Kidney epithelial cell (primary cell): ENCODE measurements around the gene LRRC4. TPM values are rescaled to one million over a fixed set of nuclear protein-coding genes. Genes with fewer than 3 reads are reported as not detected.

Experiments
- DNase-seq: peaks from one replicate; pipeline ENCODE4 v3.0.0-alpha.2; 2010; ENCODE audit warnings: low read depth
- H3K27me3 ChIP-seq: 2 replicates; pipeline ENCODE4 v1.6.0; 2011; ENCODE audit warnings: low read length; ENCODE audit not compliant: control insufficient read depth, insufficient read depth
- H3K36me3 ChIP-seq: 2 replicates; pipeline ENCODE4 v1.5.1; 2011; ENCODE audit warnings: low read length; ENCODE audit not compliant: control insufficient read depth, insufficient read depth
- H3K4me3 ChIP-seq: 2 replicates; pipeline ENCODE4 v1.5.1; 2011; ENCODE audit warnings: low read depth, mild to moderate bottlenecking, control low read depth, low read length
- total RNA-seq: library from RNA; depleted of rRNA; stranded (reverse); fragments of >200 nt; gene quantifications from 2 replicates; pipeline ENCODE4 v1.2.3, GENCODE V29; 2015
- TF ChIP-seq, protein P1 (sequence below): IDR thresholded peaks from 2 replicates; pipeline ENCODE4 v1.5.1; 2011; ENCODE audit warnings: mild to moderate bottlenecking, moderate library complexity, low read length, control low read depth, inconsistent platforms; ENCODE audit not compliant: insufficient read depth, poor library complexity, severe bottlenecking

The LRRC4 gene
- total RNA-seq, 1 donor from 2014 or later = 0.46 TPM

DNA sequence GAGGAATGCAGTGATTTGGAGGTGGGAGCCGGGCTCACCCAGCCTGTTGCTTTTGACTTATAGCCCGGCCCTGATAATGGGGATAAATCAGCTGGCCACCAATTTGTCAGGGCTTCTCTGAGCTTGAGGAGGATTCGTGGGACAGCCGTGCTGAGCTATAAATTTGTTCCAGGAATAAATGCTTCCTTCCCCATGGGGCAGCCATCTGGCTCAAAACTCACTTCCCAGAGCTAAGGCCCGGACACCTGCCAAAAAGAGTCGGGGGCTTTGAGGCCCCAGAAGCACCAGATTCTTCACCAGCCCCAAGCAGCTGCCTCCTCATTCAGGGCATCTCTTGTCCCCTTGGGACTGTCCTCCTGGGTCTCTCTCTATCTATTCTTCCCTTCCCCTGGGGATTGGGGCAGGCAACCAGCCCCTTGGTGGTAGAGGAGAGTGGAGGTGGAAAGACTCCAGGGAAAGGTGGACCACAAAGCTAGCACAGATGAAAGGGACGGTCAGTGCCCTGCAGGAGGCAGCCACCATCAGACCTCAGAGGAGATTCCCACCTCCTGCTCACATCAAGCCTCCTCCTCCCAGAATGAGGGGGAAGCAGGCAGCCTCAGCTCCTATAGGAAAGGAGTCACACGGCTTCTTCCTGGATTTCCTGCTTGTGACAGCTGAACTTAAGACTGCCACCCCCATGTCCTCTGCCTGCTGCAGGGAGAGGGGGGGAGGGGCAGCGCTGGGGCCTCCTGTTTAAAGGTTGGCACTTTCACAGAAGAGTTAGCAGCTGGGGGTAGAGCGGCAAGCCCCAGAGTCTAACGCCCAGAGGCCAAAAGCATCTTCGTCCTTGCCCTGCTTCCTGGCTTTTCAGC is 44.2 kb upstream of the LRRC4 start:
- peaks cover 1% of the 10 kb centered on the region for H3K36me3 ChIP-seq
- TF ChIP-seq, protein P1, sequence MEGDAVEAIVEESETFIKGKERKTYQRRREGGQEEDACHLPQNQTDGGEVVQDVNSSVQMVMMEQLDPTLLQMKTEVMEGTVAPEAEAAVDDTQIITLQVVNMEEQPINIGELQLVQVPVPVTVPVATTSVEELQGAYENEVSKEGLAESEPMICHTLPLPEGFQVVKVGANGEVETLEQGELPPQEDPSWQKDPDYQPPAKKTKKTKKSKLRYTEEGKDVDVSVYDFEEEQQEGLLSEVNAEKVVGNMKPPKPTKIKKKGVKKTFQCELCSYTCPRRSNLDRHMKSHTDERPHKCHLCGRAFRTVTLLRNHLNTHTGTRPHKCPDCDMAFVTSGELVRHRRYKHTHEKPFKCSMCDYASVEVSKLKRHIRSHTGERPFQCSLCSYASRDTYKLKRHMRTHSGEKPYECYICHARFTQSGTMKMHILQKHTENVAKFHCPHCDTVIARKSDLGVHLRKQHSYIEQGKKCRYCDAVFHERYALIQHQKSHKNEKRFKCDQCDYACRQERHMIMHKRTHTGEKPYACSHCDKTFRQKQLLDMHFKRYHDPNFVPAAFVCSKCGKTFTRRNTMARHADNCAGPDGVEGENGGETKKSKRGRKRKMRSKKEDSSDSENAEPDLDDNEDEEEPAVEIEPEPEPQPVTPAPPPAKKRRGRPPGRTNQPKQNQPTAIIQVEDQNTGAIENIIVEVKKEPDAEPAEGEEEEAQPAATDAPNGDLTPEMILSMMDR = no peak

GRCh38 chr7:128074736-128075135 is 43.5 kb upstream of the LRRC4 start:
- Histone ChIP-seq H3K4me3 (no peak overlapping the region), H3K27me3 (no peaks in the 10 kb centered on the region), H3K36me3 (peaks cover 1% of the 10 kb centered on the region)
- TF ChIP-seq, protein P1 = no peak
- DNase-seq = no peak

More for the DNA sequence above, 44.2 kb upstream of the LRRC4 start:
- DNase-seq = no peak
- no peak overlapping the region for H3K4me3 ChIP-seq
- no peaks in the 10 kb centered on the region for H3K27me3 ChIP-seq

DNA sequence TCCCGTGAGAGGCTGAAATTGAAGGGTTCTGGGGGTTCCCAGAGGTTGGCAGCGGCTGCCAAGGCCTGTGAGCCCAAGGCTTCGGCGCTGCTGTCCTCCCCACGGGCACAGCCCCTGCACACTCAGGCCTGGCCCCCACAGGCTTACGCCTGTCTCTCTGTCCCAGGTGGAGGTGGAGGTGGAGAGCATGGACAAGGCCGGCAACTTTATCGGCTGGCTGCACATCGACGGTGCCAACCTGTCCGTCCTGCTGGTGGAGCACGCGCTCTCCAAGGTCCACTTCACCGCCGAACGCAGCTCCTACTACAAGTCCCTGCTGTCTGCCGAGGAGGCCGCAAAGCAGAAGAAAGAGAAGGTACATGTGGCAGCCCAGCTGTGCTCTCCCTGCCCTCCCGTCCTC is 43.1 kb upstream of the LRRC4 start:
- TF ChIP-seq, protein P1 = no peak
- Histone ChIP-seq H3K27me3 (no peaks in the 10 kb centered on the region), H3K4me3 (no peak overlapping the region), H3K36me3 (peaks cover 1% of the 10 kb centered on the region)
- no peak for DNase-seq

DNA sequence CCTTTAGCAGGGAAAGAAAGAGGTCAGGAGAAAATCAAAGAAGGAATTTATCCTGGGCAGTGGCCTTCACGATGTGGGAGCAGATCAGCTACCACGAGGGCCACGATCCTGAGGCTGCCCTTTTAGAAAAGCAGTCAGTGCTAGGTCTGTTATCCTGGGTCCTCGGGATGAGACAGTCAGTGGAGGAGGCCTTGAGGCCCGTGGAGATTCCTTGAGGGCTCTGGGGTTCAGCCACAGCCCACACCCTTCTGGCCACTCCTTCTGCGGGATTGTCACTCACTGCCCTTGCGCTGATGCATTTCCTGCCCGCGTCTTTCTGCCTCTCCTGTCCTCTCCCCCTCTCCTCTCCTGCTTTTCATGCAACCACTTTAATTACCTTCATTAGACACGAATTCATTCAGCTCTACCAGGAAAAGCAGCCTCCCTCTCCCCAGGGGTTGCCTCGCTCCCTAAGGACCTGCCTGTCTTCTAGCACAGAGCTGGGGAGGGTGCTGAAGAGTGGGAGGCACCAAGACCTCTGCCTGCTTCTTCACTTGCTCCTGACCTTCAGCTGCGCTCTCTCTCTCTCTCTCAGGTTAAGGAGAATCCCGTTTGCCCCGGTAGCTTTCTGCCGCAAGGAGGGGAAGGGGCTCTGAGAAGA is 42.6 kb upstream of the LRRC4 start:
- TF ChIP-seq, protein P1 = no peak
- Histone ChIP-seq H3K27me3 (no peaks in the 10 kb centered on the region), H3K36me3 (peaks cover 1% of the 10 kb centered on the region), H3K4me3 (no peak overlapping the region)
- DNase-seq = no peak

DNA sequence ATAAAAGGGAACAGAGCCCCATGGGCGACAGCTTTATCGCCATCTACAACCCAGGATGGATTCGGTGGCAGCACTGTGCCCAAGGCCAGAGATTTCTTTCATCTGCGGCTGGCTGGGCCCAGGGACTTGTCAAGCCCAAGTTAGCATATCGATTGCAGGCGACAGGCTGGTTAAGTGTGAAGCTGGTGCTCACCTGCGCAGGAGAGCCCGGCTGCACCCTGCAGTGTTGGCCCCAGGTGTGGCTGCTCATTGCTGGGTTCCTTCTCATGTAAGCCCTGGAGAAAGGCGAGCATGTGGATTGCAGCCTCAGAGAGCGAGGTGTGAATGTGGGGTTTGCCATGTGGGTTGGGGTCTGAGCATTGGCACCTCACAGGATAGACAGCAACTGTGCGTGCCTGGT is 40.6 kb upstream of the LRRC4 start:
- DNase-seq = no peak
- H3K27me3 ChIP-seq = no peaks in the 10 kb centered on the region
- no peak overlapping the region for H3K4me3 ChIP-seq
- H3K36me3 ChIP-seq = no peaks in the 10 kb centered on the region
- TF ChIP-seq, protein P1 = no peak

- Histone ChIP-seq H3K27me3 (no peaks in the 10 kb centered on the region), H3K4me3 (no peak overlapping the region), H3K36me3 (no peaks in the 10 kb centered on the region)
- TF ChIP-seq, protein P1 = no peak
- DNase-seq = no peak
Measured at GRCh38 chr7:128071376-128071775, 40.1 kb upstream of the LRRC4 start.
